Ovary (tissue), 9 donors: ENCODE data around the gene UNC5C. TPM values are rescaled to one million over a fixed set of nuclear protein-coding genes. Genes with fewer than 3 reads are reported as not detected.

Source experiments
- DNase-seq, 5 donors: peaks; one replicate each; pipeline ENCODE4 v3.0.0-alpha.2; 2019 to 2020
- H3K27ac ChIP-seq, 2 donors: fragments of 200-600 bp; one replicate each; pipeline versions ENCODE4 v1.5.1 to v1.8.0; 2019 to 2022
- H3K27me3 ChIP-seq: fragments of 200-600 bp; one replicate; pipeline ENCODE4 v1.8.0; 2022
- H3K36me3 ChIP-seq: fragments of 200-600 bp; sonication (generic); one replicate; pipeline ENCODE4 v1.5.1; 2019
- H3K4me1 ChIP-seq: one replicate; pipeline ENCODE4 v1.8.1; 2013; ENCODE audit warnings: mild to moderate bottlenecking, moderate library complexity; ENCODE audit not compliant: insufficient read depth
- H3K4me3 ChIP-seq: fragments of 200-600 bp; sonication (generic); one replicate; pipeline ENCODE4 v1.5.1; 2017
- H3K9me3 ChIP-seq, 2 donors: fragments of 200-600 bp in 1 of 2; sonication (generic) in 1 of 2; one replicate each; pipeline versions ENCODE4 v1.5.1 to v1.8.1; 2013 to 2019; ENCODE audit warnings: mild to moderate bottlenecking in 1 of 2, moderate library complexity in 1 of 2
- CTCF ChIP-seq, 3 donors: fragments of 450-650 bp in 2 of 3; fragments of 200-600 bp in 1 of 3; IDR thresholded peaks; one replicate each; pipeline versions ENCODE4 v1.5.1 to v1.8.0; 2016 to 2022; ENCODE audit warnings: antibody characterized with exemption in 3 of 3, mild to moderate bottlenecking in 1 of 3
- EP300 ChIP-seq: sonication (generic); formaldehyde crosslinking; IDR thresholded peaks from one replicate; pipeline ENCODE4 v1.6.1; 2017; ENCODE audit warnings: antibody characterized with exemption
- POLR2A ChIP-seq: fragments of 450-650 bp; IDR thresholded peaks from one replicate; pipeline ENCODE4 v1.6.1; 2017; ENCODE audit warnings: antibody characterized with exemption, mild to moderate bottlenecking, moderate library complexity
- WGBS, 3 donors: extraction: QIAGEN DNeasy Blood & Tissue Kit in 1 of 3; methylation state at CpG; one replicate each; pipeline versions ENCODE4 v1.1.5 to v1.1.7; 2013 to 2017; 5-methylcytosine and 5-hydroxymethylcytosine counted together
- intact Hi-C, 4 donors: fragments of 100-400 bp; cut with DNase I; formaldehyde crosslinking; loops; one replicate each; pipeline versions ENCODE4 v1.11.0 to v1.15.1; 2022 to 2023
- polyA plus RNA-seq, 2 donors: library from polyadenylated mRNA; stranded (reverse); fragments of 200-250 nt in 1 of 2; fragments of 350-450 nt in 1 of 2; fragmentation: Illumina TruSeq in 1 of 2; extraction: RNeasy Lipid Tissue Mini Kit (QIAGEN cat#74804) in 1 of 2; gene quantifications; one replicate each; pipeline ENCODE4 v1.2.3, GENCODE V29; 2013 to 2014
- total RNA-seq, 7 donors: library from RNA; depleted of rRNA in 2 of 7; stranded (reverse); fragments of >200 nt in 2 of 7; fragmentation: NEBNext Ultra II Directional in 3 of 7; extraction: Animal tissue kit (Norgen Biotek cat#: 25700) in 3 of 7; gene quantifications; one replicate each; pipeline versions ENCODE4 v1.1.0 to v1.2.4, GENCODE V29; 2016 to 2023
- donor health status: DM: no; HTN: no; CAD: no; lungs with moderate emphysema.
- donor health status: DM: no; HTN: no; CAD: no.
- donor health status: Bipolar disorder and iron deficiency.
- donor health status: DM: yes; HTN: yes; CAD: no.
- donor health status: DM: no; HTN: no; CAD: no.
- donor health status: DM: yes; HTN: yes; CAD: no.

Gene UNC5C
- total and polyA plus RNA-seq, 9 donors = 1.8 to 9.4 (median 3.9) TPM

GRCh38 chr4:95183656-95184408 lies 364.9 kb downstream of the UNC5C start:
- Histone ChIP-seq H3K27me3 (no peaks in the 10 kb centered on the region), H3K9me3 (no peaks in the 10 kb centered on the region), H3K36me3 (no peaks in the 10 kb centered on the region), H3K4me3 (no peak overlapping the region), H3K4me1 (peaks cover 6% of the 10 kb centered on the region), H3K27ac (no peak overlapping the region)
- DNase-seq = no peak
- intact Hi-C loops = no loop called here
- no peak for TF ChIP-seq EP300
- WGBS, 3 donors = 62 to 75% (median 68%) methylated on average over 5 of the region's 5 CpGs

GRCh38 chr4:95181996-95182306 lies 366.8 kb downstream of the UNC5C start:
- H3K4me1 ChIP-seq = no peaks in the 10 kb centered on the region
- TF ChIP-seq EP300 = no peak
- TF ChIP-seq CTCF (IDR thresholded peaks at IDR 0.05) = no peak
- no peak for TF ChIP-seq POLR2A
- H3K27ac ChIP-seq = no peak overlapping the region
- H3K36me3 ChIP-seq = no peaks in the 10 kb centered on the region
- DNase-seq = no peak
- H3K4me3 ChIP-seq = no peak overlapping the region
- H3K27me3 ChIP-seq = no peaks in the 10 kb centered on the region
- intact Hi-C loops = no loop called here
- 43 to 50% (median 46%) methylated on average over 2 of the region's 2 CpGs for WGBS, 3 donors
- no peaks in the 10 kb centered on the region for H3K9me3 ChIP-seq

- DNase-seq = no peak
- H3K9me3 ChIP-seq = no peaks in the 10 kb centered on the region
- 51 to 71% (median 59%) methylated on average over 18 of the region's 18 CpGs for WGBS, 3 donors
- H3K4me1 ChIP-seq = no peaks in the 10 kb centered on the region
- H3K27ac ChIP-seq = no peak overlapping the region
- no peaks in the 10 kb centered on the region for H3K36me3 ChIP-seq
- no peak for TF ChIP-seq CTCF (IDR thresholded peaks at IDR 0.05)
- intact Hi-C loops = no loop called here
- H3K27me3 ChIP-seq = no peaks in the 10 kb centered on the region
- no peak overlapping the region for H3K4me3 ChIP-seq
These were observed 367.4 kb downstream of the UNC5C start for GRCh38 chr4:95181243-95181995.

- no peak for TF ChIP-seq POLR2A
- TF ChIP-seq EP300 = no peak
- no peak for TF ChIP-seq CTCF (IDR thresholded peaks at IDR 0.05)
- intact Hi-C loops = no loop called here
- Histone ChIP-seq H3K4me3 (no peak overlapping the region), H3K36me3 (no peaks in the 10 kb centered on the region), H3K4me1 (no peaks in the 10 kb centered on the region), H3K27ac (no peak overlapping the region), H3K27me3 (no peaks in the 10 kb centered on the region), H3K9me3 (no peaks in the 10 kb centered on the region)
- no peak for DNase-seq
- WGBS, 3 donors = 87 to 95% (median 90%) methylated on average over 10 of the region's 10 CpGs
These were observed 368.1 kb downstream of the UNC5C start for GRCh38 chr4:95180531-95181242.
